ENCODE data around the gene RAB29. TPM values are rescaled to one million over a fixed set of nuclear protein-coding genes. Genes with fewer than 3 reads are reported as not detected.
A peak's percentile ranks its signal among the peaks of the same experiment; 100 is the strongest.

Gene RAB29
- total RNA-seq, 1 donor from 2014 or later = 6.5 TPM

GRCh38 chr1:205798577-205798976 is 23.3 kb upstream of the RAB29 start:
- DNase-seq (ENCODE audit: low spot score in 2 of 2) = no peak
- no peak for FAIRE-seq

GRCh38 chr1:205797168-205797567 is 21.9 kb upstream of the RAB29 start:
- FAIRE-seq (no peak), DNase-seq (ENCODE audit: low spot score in 2 of 2) (no peak)

- no peak for FAIRE-seq
- DNase-seq (ENCODE audit: low spot score in 2 of 2) = no peak
These were observed 18.9 kb upstream of the RAB29 start for GRCh38 chr1:205794011-205794730.

- DNase-seq (ENCODE audit: low spot score in 2 of 2) (no peak), FAIRE-seq (no peak)
These were observed 17.8 kb upstream of the RAB29 start for GRCh38 chr1:205792961-205793673.

- DNase-seq (ENCODE audit: low spot score in 2 of 2) (no peak), FAIRE-seq (no peak)
These were observed 17.2 kb upstream of the RAB29 start for GRCh38 chr1:205792481-205792881.

GRCh38 chr1:205791568-205792180 is 16.4 kb upstream of the RAB29 start:
- peak; percentile 57 to 68 for DNase-seq (ENCODE audit: low spot score in 2 of 2)
- FAIRE-seq = no peak

GRCh38 chr1:205787287-205787916 is 12.1 kb upstream of the RAB29 start:
- FAIRE-seq (no peak), DNase-seq (ENCODE audit: low spot score in 2 of 2) (no peak)

GRCh38 chr1:205786601-205787000 is 11.3 kb upstream of the RAB29 start:
- DNase-seq (ENCODE audit: low spot score in 2 of 2) (no peak), FAIRE-seq (no peak)

GRCh38 chr1:205785446-205785845 is 10.2 kb upstream of the RAB29 start:
- DNase-seq (ENCODE audit: low spot score in 2 of 2) = no peak
- FAIRE-seq = no peak

- DNase-seq (ENCODE audit: low spot score in 2 of 2) = no peak
- no peak for FAIRE-seq
These were observed 8.6 kb upstream of the RAB29 start for GRCh38 chr1:205783904-205784303.

- no peak for DNase-seq (ENCODE audit: low spot score in 2 of 2)
These were observed 8.1 kb upstream of the RAB29 start for GRCh38 chr1:205783433-205783795.

GRCh38 chr1:205782627-205783432 is 7.5 kb upstream of the RAB29 start:
- FAIRE-seq = no peak
- no peak for DNase-seq (ENCODE audit: low spot score in 2 of 2)

More at GRCh38 chr1:205783433-205783795, 8.1 kb upstream of the RAB29 start:
- no peak for FAIRE-seq

GRCh38 chr1:205780335-205780734 is 5.1 kb upstream of the RAB29 start:
- no peak for DNase-seq (ENCODE audit: low spot score in 2 of 2)
- no peak for FAIRE-seq

- FAIRE-seq (no peak), DNase-seq (ENCODE audit: low spot score in 2 of 2) (no peak)
These were observed 2.7 kb upstream of the RAB29 start for GRCh38 chr1:205777994-205778393.

GRCh38 chr1:205775717-205776056 is 405 bp upstream of the RAB29 start:
- FAIRE-seq = no peak
- DNase-seq (ENCODE audit: low spot score in 2 of 2) = no peak

- FAIRE-seq = no peak
- no peak for DNase-seq (ENCODE audit: low spot score in 2 of 2)
These were observed 876 bp downstream of the RAB29 start for GRCh38 chr1:205774198-205775014.

- no peak for FAIRE-seq
- DNase-seq (ENCODE audit: low spot score in 2 of 2) = no peak
These were observed 2.7 kb downstream of the RAB29 start for GRCh38 chr1:205772607-205773032.

GRCh38 chr1:205770618-205771017 is 4.7 kb downstream of the RAB29 start:
- DNase-seq (ENCODE audit: low spot score in 2 of 2) (no peak), FAIRE-seq (no peak)

GRCh38 chr1:205769641-205770365 is 5.5 kb downstream of the RAB29 start:
- no peak for DNase-seq (ENCODE audit: low spot score in 2 of 2)
- FAIRE-seq = no peak

All from frontal cortex (tissue), 4 donors.